Measurements from ENCODE around the gene TBC1D22A.

TBC1D22A gene

DNA sequence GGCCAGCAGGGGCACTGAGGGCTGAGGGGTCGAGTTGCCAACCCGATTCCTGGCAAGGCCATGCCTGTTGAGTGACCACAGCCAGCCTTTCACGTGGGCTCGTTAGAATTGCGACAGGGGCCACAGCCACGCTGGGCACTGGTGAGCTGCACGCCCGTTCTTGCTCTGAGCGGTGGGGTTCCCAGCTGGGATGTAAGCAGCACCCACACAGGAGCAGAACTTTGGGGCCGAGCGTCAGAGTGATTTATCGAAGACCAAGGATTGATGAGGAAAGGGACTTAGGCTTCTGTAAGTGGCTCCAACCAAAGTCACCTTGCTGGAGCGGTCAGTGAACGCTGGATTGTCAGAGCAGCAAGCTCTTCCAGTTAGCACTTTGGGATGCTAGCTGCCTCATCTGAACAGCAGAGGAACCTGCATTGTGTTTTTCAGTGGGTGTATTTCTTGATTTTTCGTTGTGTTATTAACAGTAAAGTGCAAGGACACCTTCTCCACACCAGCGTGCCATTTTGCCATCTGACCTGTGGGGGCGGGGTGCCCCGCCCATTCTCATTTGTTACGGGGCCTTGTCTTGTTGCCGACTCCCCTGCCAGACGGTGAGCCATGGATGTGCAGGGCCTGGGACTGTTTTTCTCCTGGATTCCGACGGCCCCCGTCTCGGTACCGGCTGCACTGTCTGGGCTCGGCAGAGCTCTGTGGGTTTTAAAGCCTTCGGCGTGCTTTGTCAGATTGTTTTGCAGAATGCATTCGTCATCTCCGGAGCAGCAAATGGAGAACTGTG is 202.5 kb downstream of the TBC1D22A start:
- DNase-seq, result no peak

DNA sequence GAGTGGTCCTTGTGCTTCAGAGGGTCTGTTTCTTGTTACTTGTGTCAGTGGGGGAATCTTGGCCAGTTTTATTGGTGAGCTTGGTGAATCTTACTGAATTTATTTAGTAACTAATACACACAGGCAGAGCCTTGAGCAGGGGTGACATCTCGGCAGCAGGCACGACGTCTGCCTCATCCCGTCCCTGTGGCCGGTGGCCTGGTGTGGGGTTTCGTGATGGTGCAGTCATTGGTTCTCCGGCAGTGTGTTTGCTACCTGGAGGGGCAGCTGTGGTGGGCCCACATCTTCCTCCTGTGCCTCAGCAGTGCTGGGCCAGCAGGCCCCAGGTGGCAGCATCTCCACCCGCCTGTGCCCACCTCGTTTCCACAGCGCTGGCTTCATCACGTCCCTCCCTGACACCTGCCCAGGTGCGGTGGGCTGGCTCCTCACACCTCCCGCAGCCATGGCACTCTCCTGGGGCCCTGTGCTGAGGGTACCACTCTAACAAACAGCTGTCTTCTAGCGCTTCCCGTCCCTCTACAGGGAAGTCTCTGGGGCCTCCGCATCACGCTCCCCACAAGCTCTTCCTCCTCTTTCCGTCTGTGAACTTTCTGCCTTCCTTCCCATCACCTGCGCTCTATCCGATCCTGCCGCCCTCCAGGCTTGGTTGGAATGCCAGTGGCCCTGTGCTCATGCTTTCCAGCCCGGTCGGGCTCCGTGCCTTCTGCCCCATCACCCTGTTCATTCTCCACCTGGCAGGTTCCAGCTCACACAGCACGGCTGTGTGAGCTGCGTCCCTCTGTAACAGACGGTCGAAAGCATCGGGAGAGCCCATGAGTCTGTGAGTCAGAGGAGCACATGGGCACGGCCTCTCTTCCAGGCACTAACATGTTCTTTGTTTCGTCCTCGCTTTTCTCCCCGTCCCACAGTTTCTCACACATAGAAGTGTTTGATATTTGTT is 203.4 kb downstream of the TBC1D22A start:
- DNase-seq, result no peak

DNA sequence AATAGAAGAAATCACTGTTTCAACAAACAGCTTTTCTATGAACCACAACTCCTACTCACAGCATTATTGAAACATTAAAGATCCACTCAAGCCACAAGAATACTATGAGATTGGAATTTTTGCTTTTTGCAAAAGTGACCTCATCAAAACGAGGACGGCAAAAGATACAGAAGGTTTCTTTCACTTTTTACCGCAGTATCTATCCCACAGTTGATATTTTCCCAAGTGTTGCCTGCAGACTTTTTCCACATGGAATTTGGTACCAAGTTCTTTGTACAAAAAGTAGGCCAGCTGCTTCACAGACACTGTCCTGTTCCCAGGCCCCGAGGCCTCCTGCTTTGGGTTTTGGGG is 204.0 kb downstream of the TBC1D22A start:
- DNase-seq, result no peak

DNA sequence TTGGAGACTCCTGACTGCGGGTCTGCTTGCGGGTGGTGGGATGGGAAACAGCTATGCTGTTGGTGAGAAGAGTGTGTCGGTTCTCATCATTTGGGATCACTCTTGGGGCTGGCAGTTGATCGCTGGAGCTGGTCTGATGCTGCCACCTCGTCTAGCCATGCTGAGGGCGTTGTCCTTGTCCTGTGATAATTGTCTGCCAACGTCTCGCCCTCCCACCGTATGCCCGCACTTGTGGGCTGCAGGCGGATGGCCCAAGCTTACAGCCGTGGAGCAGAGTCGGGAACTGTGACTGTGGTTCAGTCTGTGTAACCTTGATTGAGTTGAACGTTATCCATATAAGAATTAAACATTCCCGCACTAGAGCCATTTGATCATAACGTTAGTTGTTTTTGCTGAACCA is 204.4 kb downstream of the TBC1D22A start:
- no peak for DNase-seq

DNA sequence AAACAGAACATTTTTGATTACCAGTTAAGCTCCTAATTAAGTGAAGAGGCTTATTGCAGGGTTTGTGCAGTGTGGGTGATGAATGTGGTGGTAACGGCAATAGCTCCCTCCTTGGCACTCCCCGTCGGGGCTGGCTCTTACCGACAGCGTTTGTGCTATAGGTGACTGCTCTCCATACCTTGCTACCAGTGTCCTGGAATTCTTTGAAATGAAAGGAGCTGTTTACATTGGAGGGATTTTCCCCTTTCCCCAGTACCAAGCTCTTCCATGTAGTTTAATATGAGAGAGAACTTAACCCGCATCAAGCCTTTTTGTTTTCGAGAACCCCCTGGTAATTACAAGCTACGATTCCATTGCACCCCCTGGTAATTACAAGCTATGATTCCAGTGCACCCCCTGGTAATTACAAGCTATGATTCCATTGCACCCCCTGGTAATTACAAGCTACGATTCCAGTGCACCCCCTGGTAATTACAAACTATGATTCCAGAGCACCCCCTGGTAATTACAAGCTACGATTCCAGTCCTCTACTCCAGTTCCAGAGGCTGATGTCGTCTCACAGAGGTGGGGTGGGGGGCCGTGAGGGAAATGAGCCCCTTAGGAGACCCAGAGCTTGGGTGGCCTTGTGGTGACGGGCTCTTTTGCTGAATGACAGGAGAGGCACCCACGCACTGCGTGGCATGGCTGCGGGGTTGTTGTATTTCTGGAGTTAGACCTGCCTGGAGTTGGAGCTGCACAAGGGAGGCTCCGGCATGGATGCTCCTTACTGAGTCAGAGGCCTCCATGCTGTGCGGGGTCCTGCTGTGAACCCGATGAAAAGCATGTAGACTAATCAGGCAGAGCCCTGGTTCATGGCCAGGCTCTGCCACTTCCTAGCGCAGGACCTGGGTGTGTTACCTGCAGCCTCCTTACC is 205.3 kb downstream of the TBC1D22A start:
- no peak for DNase-seq

DNA sequence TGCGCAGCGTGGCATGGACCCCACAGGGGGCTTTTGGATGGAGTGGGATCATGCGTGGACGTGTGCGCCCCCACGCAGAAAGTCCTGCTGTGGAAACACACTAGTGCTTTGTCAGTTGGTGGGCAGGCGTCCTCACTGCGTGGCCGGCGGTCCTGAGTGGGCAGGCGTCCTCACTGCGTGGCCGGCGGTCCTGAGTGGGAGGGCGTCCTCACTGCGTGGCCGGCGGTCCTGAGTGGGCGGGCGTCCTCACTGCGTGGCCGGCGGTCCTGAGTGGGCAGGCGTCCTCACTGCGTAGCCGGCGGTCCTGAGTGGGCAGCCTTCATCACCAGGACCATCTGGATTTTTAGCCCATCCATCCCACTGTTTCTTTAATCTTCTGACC is 205.9 kb downstream of the TBC1D22A start:
- no peak for DNase-seq

DNA sequence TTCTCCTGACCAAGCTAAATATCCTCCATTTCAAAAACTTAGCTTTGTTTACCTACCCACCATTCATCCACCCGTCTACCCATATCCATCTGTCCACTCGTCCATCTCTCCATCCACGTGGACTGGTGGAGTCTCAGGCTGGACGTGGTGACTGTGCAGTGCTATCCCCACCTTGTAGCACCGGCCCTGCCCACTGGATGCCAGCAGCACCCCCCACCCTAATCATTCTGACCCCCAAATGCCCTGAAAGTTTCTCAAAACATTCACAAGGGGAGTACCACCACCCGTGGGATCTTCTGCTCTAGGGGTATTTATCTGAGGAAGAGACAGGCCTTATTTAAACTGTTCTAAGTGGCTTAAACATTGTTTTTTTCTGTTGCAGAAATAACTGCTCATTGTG is 206.4 kb downstream of the TBC1D22A start:
- no peak for DNase-seq

DNA sequence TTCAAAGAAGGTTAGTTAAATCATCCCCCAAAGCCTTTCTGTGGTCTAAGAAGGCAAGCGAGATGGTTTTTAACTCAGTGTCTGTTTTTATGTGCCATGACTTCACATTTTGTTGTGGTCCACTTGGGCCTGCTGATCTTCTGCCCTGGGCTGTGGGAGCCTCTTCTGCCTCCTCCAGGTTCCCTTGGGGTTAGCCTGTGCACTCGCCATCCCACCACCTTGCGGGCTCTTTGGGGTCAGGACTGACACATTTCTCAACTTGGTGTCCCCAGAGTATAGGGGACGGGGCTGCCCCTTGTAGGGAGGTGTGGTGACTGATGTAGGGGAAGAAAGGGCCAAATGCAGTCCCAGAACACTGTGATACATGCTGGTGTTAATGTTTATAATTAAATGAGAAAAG is 207.0 kb downstream of the TBC1D22A start:
- no peak for DNase-seq

DNA sequence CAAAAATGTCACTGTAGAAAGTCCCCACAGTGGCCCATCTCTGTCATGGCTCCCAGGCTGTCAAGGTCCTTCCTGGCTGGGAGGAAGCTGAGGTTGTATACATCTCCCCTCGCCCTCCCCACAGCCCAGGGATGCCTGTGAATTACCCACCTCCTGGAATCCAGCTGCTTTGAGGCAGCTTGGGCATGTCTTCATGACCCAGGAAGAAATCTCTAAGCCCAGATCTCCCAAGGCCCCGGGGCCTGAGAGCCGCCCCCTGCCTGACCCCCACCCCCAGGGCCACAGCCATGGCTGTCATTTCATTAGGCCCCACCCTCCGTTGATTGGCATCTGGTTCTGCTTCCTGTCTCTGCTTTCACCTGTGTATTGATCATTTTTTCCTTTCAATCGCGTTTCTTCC is 207.5 kb downstream of the TBC1D22A start:
- no peak for DNase-seq

DNA sequence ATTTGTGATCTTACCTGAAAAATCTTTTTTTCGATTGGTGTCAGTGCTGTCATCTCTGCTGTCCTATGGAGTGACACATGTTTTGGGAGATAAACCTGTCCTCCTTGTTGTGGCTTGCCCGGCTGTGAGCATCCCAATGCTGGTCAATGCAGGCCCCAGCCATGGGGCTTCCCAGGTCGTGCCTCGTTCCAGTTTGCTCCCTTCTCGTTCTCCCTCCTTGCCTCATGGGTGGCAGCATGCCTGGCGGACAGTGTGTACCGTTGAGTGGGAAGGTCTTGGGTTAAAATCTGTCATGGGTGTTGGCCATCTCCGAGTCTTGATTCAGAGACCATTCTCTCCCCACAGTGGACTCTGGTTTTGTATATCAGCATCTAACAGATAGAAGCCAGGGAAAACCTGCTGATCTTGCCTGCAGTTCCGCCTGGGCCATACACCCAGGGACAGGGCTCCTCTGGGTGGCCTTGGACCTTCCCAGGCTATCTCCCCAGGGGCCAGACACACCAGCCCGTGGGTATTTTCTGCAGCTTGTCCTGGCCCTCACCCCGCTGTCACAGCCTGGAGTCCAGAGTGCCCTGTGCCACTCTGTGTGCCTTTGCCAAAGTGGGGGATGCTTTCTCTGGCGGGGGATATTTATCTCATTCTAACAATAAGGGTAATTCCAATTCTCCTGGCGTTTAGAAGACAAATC is 208.1 kb downstream of the TBC1D22A start:
- no peak for DNase-seq

DNA sequence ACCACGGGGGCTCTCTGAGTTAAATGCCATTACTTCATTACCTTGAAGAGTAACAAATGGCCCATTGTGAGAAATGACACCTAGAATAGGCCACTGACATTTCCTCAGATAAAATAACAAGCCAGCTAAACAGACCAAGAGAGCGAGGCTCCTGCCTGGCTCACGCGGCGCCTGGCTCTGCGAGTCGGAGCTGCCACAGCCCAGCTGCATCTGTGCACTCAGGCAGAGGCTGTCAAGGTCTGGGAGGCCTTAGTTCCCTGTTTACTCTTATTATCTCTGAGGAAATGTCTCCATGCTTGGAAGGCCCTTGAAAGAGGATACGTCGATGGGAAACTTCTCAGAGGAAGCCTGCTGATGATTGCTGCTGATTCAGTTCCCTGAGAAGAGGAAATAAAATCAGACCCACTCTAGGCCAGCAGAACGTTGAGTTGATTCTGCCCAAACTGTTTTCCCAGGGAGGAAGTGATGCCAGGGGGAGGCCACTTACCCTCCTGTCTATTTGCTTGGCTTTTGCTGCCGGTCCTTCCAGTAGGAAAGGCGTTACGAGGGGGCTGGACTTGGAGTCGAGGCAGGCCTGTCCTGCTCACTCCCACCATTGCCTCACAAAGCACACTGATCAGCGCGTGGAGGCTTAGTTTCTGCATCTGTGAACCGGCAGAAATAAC is 208.8 kb downstream of the TBC1D22A start:
- DNase-seq, result no peak

DNA sequence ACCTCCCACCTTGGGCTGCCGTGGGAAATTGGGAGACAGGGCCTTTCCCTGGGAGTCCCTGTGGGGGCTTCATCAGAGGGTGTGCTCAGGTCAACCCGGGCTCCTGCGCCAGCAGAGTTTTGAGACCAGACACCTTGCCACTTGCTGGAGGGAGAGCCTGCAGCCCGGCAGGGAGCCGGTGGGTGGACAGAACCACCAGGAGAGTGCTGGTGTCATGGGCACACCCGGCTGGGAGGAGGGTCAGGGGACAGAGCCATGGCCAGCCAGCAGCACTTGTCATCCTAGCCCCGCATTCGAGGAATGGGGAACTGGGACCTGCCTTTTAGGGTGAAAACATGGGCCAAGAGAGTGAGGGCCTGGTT is 209.3 kb downstream of the TBC1D22A start:
- DNase-seq, result no peak

DNA sequence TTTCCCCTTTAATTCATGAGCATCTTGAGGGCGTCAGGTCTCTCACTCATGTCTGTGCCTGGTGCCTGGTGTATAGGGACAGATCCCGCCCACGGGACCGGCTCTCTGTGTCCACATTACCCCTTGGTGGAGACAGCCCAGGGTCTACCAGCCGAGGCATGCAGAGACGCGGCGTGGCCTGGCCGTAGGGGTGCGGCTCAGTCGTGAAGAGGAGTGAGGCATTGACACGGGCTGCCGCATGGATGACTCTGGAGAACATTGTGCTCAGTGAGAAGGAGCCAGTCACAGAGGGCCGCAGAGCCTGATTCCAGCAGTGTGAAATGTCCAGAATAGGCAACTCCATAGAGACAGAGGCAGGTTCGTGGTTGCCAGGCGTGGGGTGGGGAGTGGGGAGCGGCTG is 209.8 kb downstream of the TBC1D22A start:
- no peak for DNase-seq

DNA sequence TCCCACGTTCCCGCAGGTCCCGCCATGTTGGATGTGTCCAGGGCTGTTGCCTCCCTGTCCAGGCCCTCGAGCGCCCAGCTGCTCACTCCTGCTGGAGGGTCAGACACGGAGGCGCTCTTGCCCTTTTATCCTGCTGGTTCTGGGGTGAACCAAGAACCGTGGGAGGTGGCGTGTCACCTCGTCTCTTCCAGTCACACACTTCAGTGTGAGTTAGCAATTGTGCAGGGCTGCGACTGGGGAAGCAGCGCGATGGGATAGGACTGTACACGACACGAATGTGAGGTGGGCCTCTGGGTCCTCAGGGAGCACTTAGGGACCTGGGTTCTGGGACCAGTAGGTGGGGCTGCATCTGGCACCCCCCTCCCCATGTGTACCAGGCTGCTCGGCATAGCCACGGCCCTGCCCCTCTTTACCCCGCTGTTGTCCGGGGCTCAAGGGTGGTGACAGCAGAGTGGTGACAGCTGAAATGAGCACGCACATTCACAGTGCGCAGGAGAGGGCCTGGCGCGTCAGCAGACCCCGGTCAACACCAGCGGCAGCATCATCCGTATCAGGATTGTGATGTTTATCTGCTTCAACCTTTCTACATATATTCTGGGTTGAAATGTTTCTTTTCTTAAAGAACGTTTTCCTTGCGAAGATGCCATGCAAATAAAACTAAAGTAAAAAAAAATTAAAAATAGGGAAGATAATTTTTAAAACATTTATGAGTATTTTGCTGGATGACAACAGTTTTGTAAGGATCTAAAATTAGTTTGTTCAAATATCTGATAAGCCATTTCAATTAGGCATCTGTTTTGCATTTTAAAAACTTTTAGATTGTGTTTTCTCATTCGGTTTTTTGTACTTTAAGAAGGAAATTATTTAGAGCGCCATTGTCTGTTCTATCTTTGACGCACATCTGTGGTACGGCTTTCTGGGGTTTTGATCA is 210.7 kb downstream of the TBC1D22A start:
- DNase-seq, result no peak

DNA sequence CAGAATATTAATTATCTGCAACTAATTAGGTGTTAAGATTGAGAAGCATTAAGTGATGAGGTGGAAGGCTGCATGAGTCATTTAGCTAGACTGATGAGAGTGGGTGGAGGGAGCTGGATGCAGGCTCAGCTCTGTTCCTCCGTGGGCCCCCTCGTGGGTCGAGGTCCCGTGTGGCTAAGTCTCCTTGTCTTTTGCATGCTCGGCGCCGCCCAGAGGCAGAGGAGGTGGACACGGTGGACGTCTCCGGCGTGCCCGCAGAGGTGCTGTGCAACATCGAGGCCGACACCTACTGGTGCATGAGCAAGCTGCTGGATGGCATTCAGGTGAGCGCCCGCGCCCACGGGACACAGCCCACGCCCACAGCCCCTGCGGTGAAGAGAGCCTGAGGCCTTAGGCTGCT is 211.6 kb downstream of the TBC1D22A start:
- DNase-seq, result no peak

DNA sequence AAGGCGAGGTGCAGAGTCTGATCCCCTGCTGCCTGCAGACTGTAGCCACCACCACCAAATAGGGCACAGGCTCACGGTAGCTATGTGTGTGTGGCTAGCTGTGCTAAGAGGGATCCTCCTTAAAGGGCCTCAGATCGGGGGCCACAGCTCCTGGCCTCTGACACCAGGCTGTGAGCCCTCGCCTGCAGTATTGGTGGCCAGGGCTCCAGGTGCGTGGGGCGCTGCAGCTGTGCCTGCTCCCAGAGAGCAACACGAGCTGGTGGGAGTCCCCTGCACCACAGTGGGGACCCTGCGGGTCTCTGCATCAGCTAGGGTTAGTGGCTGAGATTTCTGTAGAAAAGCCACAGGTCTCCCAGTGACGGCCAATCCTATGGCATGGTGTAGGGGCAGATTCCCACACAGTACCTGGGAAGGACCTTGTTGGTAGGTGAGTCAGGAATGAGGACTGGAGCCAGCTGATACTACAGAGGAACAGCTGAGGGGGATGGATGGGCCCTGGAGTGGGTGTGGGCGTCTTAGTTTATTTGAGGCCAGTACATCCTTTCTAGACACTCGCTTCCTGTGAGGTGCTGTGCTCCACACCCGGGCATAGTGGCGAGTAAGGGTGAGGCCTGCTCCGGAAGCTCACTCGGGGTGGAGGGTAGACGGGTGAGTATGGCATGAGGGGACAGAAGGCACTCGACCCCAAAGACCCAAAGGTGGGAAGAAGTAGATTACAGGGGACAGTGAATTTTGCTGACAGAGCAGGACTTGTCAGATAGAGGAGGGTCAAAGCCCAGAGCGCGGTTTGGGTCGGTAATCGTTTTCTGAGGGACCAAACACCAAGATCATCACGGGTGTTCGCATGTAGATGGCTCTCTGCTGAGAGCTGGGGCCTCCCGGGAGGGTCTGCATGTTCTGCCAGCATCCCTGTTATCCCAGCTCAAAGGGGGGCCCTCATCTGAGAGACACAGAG is 212.5 kb downstream of the TBC1D22A start:
- no peak for DNase-seq

DNA sequence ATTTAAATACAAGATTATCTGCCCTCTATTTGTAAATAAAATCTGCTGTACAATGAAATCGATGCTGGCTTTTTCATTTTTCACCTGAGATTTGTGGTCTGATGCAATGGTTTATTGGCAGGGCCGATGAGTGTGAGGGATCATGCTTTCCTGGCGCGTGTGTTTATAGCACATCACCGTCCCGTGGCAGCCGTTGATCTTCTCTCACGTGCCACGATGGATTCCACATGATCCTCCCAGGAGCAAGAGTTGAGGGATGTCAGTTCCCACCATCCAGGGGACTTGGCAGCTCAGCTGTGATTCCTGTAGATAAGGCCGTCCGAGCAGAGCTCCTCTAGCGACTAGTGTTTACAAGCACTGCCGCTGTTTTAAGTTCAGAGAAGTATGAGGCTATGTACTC is 213.7 kb downstream of the TBC1D22A start:
- DNase-seq, result no peak

DNA sequence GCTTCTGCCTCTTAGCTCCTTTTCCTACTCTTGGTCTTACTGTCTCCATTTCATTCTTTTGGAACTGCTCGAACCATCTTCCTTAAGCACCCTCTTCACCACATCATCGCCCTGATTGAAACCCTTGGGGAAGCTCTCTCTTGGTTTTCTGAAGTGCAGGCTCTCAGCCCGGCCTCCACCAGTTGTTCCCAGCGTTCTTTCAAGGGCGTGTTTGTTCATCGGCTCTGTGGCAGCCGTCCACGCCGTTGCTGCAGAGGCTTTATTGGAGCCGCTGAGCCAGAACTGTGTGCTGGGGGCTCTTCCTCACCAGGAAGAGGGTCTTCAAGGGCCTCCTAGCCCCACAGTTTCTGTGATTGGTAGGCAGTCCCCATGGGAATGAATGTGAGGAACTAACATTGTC is 214.1 kb downstream of the TBC1D22A start:
- no peak for DNase-seq

DNA sequence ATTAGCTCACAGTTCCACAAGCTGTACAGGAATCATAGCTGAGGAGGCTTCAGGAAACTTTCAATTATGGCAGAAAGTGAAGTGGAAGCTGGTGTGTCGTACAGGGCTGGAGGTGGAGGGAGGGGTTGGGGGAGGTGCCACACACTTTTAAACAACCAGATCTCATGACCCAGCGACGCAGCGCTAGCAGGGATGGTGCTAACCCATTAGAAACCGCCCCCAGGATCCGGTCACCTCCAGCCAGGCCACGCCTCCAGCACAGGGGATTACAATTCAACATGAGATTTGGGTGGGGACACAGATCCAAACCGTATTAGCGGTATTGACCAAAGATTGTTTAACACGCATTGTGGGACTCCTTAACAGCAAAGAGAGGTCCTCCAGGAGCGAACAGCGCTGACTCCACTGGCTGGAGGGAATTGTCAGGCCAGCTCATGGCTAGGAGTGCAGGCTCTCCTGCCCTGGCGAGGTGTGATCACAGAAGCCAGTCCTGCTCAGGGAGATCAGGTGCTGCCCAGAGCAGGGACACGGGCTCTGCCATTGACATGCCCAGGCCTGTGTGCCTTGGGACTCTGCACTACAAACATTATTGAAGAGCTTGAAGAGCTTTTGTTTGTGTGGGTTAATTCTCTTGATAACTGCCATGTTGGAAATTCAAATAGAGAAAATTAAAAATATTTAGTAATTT is 215.3 kb downstream of the TBC1D22A start:
- DNase-seq, result no peak
